Measurements from ENCODE around the gene RGPD4.

DNA sequence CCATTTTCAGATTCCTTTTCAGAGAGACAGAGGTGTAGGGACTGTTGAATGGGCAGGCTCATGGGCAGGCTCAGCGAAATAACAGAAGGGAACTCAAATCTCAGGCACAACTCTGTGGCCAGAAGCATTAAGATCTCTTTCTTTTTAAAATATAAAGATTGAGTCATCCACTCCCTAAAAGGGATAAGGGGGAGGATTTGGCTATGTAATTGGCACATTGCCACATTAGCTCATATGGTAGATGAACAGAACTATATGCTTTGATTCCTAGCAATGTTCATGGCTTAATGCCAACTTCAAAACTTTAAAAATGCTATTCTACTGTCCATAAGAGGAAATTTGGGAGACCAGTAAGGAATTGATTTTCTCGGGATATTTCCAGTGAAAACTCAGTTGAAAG lies 105.8 kb downstream of the RGPD4 start:
- TF ChIP-seq CHD2 (IDR thresholded peaks at IDR 0.05; ENCODE audit: low read length) (no peak), POLR2A (IDR thresholded peaks at IDR 0.05; ENCODE audit: control extremely low read depth in 1 of 2, low read depth in 2 of 2, low read length in 2 of 2) (no peak), CEBPB (IDR thresholded peaks at IDR 0.05; ENCODE audit: low read depth, low read length) (no peak), POLR2AphosphoS5 (IDR thresholded peaks at IDR 0.05; ENCODE audit: low read depth, low read length) (no peak), SIRT6 (IDR thresholded peaks at IDR 0.05; ENCODE audit: low read length) (no peak), NRF1 (IDR thresholded peaks at IDR 0.05; ENCODE audit: low read depth, low read length) (no peak), YY1 (IDR thresholded peaks at IDR 0.05; ENCODE audit: low read depth, low read length) (no peak), JUND (IDR thresholded peaks at IDR 0.05; ENCODE audit: low read length) (no peak)
- TF ChIP-seq, protein P1, sequence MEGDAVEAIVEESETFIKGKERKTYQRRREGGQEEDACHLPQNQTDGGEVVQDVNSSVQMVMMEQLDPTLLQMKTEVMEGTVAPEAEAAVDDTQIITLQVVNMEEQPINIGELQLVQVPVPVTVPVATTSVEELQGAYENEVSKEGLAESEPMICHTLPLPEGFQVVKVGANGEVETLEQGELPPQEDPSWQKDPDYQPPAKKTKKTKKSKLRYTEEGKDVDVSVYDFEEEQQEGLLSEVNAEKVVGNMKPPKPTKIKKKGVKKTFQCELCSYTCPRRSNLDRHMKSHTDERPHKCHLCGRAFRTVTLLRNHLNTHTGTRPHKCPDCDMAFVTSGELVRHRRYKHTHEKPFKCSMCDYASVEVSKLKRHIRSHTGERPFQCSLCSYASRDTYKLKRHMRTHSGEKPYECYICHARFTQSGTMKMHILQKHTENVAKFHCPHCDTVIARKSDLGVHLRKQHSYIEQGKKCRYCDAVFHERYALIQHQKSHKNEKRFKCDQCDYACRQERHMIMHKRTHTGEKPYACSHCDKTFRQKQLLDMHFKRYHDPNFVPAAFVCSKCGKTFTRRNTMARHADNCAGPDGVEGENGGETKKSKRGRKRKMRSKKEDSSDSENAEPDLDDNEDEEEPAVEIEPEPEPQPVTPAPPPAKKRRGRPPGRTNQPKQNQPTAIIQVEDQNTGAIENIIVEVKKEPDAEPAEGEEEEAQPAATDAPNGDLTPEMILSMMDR (IDR thresholded peaks at IDR 0.05; ENCODE audit: control extremely low read depth in 1 of 3, insufficient read depth in 1 of 3, low read depth in 1 of 3, low read length in 3 of 3) = no peak
